Measurements from ENCODE around the gene PNPLA8.
"Not testable (repeated sequence)": the region's sequence is repeated elsewhere in the genome, so short reads cannot be mapped to it uniquely, and the experiment has no call there.

The PNPLA8 gene

DNA sequence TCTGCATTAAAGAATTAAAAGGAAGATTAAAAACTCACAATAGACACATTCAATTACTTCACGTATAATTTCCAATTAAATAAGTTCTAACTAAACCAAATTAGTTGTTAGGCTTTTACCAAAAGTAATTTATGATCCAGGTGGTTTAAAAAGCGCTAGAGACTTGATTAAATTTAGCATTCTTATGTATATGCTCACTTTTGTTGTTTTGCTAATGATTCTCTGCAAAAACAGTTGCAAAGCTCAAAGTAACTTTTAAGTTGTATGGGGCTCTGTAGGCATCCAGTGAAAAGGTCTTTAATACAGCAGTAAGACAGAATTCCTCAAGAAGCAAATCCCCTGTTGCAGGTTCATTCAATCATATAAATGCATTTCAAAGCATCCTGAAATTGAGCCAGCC, 15.5 kb upstream of the PNPLA8 start:
- Histone ChIP-seq H3K9ac (ENCODE audit: low read length) (no peak overlapping the region), H3K4me3 (ENCODE audit: insufficient read depth, low read length, poor library complexity, severe bottlenecking) (no peak overlapping the region)
- TF ChIP-seq EZH2phosphoT487 (conservative IDR thresholded peaks at IDR 0.05; ENCODE audit: low read length), result no peak
- TF ChIP-seq, protein P1, sequence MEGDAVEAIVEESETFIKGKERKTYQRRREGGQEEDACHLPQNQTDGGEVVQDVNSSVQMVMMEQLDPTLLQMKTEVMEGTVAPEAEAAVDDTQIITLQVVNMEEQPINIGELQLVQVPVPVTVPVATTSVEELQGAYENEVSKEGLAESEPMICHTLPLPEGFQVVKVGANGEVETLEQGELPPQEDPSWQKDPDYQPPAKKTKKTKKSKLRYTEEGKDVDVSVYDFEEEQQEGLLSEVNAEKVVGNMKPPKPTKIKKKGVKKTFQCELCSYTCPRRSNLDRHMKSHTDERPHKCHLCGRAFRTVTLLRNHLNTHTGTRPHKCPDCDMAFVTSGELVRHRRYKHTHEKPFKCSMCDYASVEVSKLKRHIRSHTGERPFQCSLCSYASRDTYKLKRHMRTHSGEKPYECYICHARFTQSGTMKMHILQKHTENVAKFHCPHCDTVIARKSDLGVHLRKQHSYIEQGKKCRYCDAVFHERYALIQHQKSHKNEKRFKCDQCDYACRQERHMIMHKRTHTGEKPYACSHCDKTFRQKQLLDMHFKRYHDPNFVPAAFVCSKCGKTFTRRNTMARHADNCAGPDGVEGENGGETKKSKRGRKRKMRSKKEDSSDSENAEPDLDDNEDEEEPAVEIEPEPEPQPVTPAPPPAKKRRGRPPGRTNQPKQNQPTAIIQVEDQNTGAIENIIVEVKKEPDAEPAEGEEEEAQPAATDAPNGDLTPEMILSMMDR (IDR thresholded peaks at IDR 0.05; ENCODE audit: insufficient read depth, low read length, poor library complexity, severe bottlenecking), result no peak

DNA sequence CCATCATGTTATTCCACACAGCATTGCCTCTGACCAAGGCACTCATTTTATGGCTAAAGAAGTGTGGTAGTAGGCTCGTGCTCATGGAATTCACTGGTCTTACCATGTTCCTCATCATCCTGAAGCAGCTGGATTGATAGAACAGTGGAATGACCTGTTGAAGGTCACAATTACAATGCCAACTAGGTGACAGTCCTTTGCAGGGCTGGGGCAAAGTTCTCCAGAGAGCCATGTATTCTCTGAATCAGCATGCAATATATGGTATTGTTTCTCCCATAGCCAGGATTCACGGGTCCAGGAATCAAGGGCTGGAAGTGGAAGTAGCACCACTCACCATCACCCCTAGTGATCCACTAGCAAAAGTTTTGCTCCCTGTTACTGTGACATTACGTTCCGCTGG, 12.8 kb upstream of the PNPLA8 start:
- H3K4me2 ChIP-seq (ENCODE audit: low read depth, low read length, poor library complexity, severe bottlenecking); H3K27ac ChIP-seq (ENCODE audit: low read depth, low read length); H4K20me1 ChIP-seq (ENCODE audit: low read depth, low read length); H3K9me2 ChIP-seq (replicated peaks; ENCODE audit: insufficient read depth, low read length); H3K36me3 ChIP-seq (ENCODE audit: low read length); H3F3A ChIP-seq (ENCODE audit: insufficient read depth); H3K79me2 ChIP-seq (ENCODE audit: insufficient read depth, low read length); H3K27me3 ChIP-seq (ENCODE audit: low read length); H3K9me3 ChIP-seq (ENCODE audit: insufficient read depth, low read length); H3K9ac ChIP-seq (ENCODE audit: low read length); H2AFZ ChIP-seq (ENCODE audit: low read depth, low read length, severe bottlenecking); H3K4me3 ChIP-seq (ENCODE audit: insufficient read depth, low read length, poor library complexity, severe bottlenecking): not testable (repeated sequence)

More for the DNA sequence above, 15.5 kb upstream of the PNPLA8 start:
- Histone ChIP-seq H3F3A (ENCODE audit: insufficient read depth) (no peaks in the 10 kb centered on the region), H3K36me3 (ENCODE audit: low read length) (no peaks in the 10 kb centered on the region), H2AFZ (ENCODE audit: low read depth, low read length, severe bottlenecking) (no peak overlapping the region), H3K27ac (ENCODE audit: low read depth, low read length) (no peak overlapping the region), H3K9me2 (replicated peaks; ENCODE audit: insufficient read depth, low read length) (no peaks in the 10 kb centered on the region), H3K4me2 (ENCODE audit: low read depth, low read length, poor library complexity, severe bottlenecking) (no peak overlapping the region), H3K27me3 (ENCODE audit: low read length) (no peaks in the 10 kb centered on the region), H4K20me1 (ENCODE audit: low read depth, low read length) (no peaks in the 10 kb centered on the region), H3K9me3 (ENCODE audit: insufficient read depth, low read length) (no peaks in the 10 kb centered on the region), H3K79me2 (ENCODE audit: insufficient read depth, low read length) (no peaks in the 10 kb centered on the region)

DNA sequence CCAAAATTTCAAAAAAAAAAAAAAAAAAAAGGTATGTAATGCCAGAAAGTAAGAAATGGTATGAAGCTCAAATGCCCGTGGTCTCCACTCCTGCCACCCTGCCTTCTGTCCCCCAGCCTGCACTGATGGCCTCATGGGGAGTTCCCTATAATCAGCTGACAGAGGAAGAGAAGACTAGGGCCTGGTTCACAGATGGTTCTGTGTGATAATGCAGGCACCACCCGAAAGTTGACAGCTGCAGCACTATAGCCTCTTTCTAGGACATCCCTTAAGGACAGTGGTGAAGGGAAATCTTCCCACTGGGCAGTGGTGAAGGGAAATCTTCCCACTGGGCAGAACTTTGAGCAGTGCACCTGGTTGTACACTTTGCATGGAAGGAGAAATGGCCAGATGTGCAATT, 12.3 kb upstream of the PNPLA8 start:
- H3K9ac ChIP-seq (ENCODE audit: low read length); H3K4me3 ChIP-seq (ENCODE audit: insufficient read depth, low read length, poor library complexity, severe bottlenecking); H2AFZ ChIP-seq (ENCODE audit: low read depth, low read length, severe bottlenecking); H3K9me2 ChIP-seq (replicated peaks; ENCODE audit: insufficient read depth, low read length); H3F3A ChIP-seq (ENCODE audit: insufficient read depth); H3K4me2 ChIP-seq (ENCODE audit: low read depth, low read length, poor library complexity, severe bottlenecking); H3K27me3 ChIP-seq (ENCODE audit: low read length); H4K20me1 ChIP-seq (ENCODE audit: low read depth, low read length); H3K36me3 ChIP-seq (ENCODE audit: low read length); H3K9me3 ChIP-seq (ENCODE audit: insufficient read depth, low read length); H3K27ac ChIP-seq (ENCODE audit: low read depth, low read length); H3K79me2 ChIP-seq (ENCODE audit: insufficient read depth, low read length): not testable (repeated sequence)

DNA sequence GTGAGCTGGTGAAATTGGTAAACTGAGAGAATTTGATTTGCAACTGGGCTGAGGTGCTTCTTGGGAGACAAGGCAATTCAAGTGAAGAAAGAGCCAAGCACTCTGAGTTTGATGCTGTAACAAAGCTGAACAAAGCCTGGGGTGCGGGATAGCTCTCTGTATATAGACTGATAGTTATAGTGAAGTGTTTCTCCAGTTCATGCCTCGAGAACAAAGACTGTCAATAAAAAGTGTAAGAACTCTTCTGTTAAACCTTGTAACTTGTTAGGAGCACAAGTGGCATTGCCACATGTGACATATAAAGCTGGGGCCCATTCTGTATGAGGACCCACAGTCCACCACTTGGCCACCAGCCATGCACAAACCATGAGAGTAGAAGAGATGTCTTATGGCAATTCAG, 11.3 kb upstream of the PNPLA8 start:
- H3K79me2 ChIP-seq (ENCODE audit: insufficient read depth, low read length), result no peaks in the 10 kb centered on the region
- H3K4me2 ChIP-seq (ENCODE audit: low read depth, low read length, poor library complexity, severe bottlenecking), result no peak overlapping the region
- no peak for TF ChIP-seq EZH2phosphoT487 (conservative IDR thresholded peaks at IDR 0.05; ENCODE audit: low read length)
- TF ChIP-seq, protein P1 (IDR thresholded peaks at IDR 0.05; ENCODE audit: insufficient read depth, low read length, poor library complexity, severe bottlenecking), result no peak
- H3K27ac ChIP-seq (ENCODE audit: low read depth, low read length), result no peak overlapping the region
- no peak overlapping the region for H3K4me3 ChIP-seq (ENCODE audit: insufficient read depth, low read length, poor library complexity, severe bottlenecking)
- no peaks in the 10 kb centered on the region for H3F3A ChIP-seq (ENCODE audit: insufficient read depth)
- H4K20me1 ChIP-seq (ENCODE audit: low read depth, low read length), result no peaks in the 10 kb centered on the region
- no peak overlapping the region for H2AFZ ChIP-seq (ENCODE audit: low read depth, low read length, severe bottlenecking)
- no peaks in the 10 kb centered on the region for H3K27me3 ChIP-seq (ENCODE audit: low read length)
- H3K9ac ChIP-seq (ENCODE audit: low read length), result no peak overlapping the region
- no peaks in the 10 kb centered on the region for H3K36me3 ChIP-seq (ENCODE audit: low read length)
- H3K9me2 ChIP-seq (replicated peaks; ENCODE audit: insufficient read depth, low read length), result no peaks in the 10 kb centered on the region
- H3K9me3 ChIP-seq (ENCODE audit: insufficient read depth, low read length), result no peaks in the 10 kb centered on the region

All from SU-DHL-6 (cell line).